Endothelial cell of umbilical vein (primary cell): Measurements from ENCODE around the gene PLOD2. TPM values are rescaled to one million over a fixed set of nuclear protein-coding genes. Genes with fewer than 3 reads are reported as not detected.
A peak's percentile ranks its signal among the peaks of the same experiment; 100 is the strongest.

Source experiments
- BruUV-seq: library from RNA; stranded (reverse); fragments of 400-500 nt; replicated peaks from 2 replicates; lab custom pipeline; 2021; lab: Mats Ljungman, UMichigan
- CTCF ChIA-PET: fragments of 300-600, 350-600 bp; sonication (Branson Sonifier 250); formaldehyde crosslinking; loops from one replicate; lab custom pipeline; 2021; ENCODE audit warnings: antibody characterized with exemption, inconsistent platforms; lab: Charles Lee
- POLR2A ChIA-PET: fragments of 300-600, 350-600 bp; sonication (Branson Sonifier 250); formaldehyde crosslinking; loops from one replicate; lab custom pipeline; 2021; ENCODE audit warnings: antibody characterized with exemption, inconsistent platforms; lab: Charles Lee
- DNase-seq: peaks from one replicate; pipeline ENCODE4 v3.0.0-alpha.2; 2011; ENCODE audit warnings: low read depth, low spot score
- FAIRE-seq: peaks from 2 replicates; lab custom pipeline; 2011; peaks lifted over from hg19 to GRCh38; lab: Jason Lieb, UNC
- H2AFZ ChIP-seq: 2 replicates; pipeline ENCODE4 v1.6.0; 2012; ENCODE audit warnings: low read depth, low read length, control low read depth, inconsistent platforms
- H3K27ac ChIP-seq: 2 replicates; pipeline ENCODE4 v1.5.1; 2011; ENCODE audit warnings: low read depth, mild to moderate bottlenecking, control low read depth, low read length, moderate library complexity; ENCODE audit not compliant: insufficient read depth
- H3K27me3 ChIP-seq, 2 experiments: 2 replicates each; pipeline versions ENCODE4 v1.6.0 to v1.6.1; 2011; ENCODE audit warnings: low read length in 2 of 2, mixed read lengths in 1 of 2; ENCODE audit not compliant: control insufficient read depth in 2 of 2, insufficient read depth in 2 of 2
- H3K36me3 ChIP-seq, 2 experiments: 2 replicates in 1 of 2; 3 replicates in 1 of 2; pipeline ENCODE4 v1.5.1; 2011; ENCODE audit warnings: low read length in 2 of 2, mild to moderate bottlenecking in 1 of 2, moderate library complexity in 1 of 2; ENCODE audit not compliant: control insufficient read depth in 2 of 2, insufficient read depth in 2 of 2; ENCODE audit errors: extremely low read depth in 1 of 2
- H3K4me1 ChIP-seq: 3 replicates; pipeline ENCODE4 v1.5.1; 2011; ENCODE audit warnings: mild to moderate bottlenecking, low read length; ENCODE audit not compliant: control insufficient read depth, insufficient read depth; ENCODE audit errors: extremely low read depth
- H3K4me2 ChIP-seq: 2 replicates; pipeline ENCODE4 v1.6.1; 2011; ENCODE audit warnings: low read length, control low read depth, mixed read lengths; ENCODE audit not compliant: insufficient read depth
- H3K4me3 ChIP-seq, 3 experiments: fragments of 200-600 bp in 1 of 3; sonication (generic), shearing (Covaris generic) in 1 of 3; replicated peaks in 1 of 3; 2 replicates each; pipeline ENCODE4 v1.5.1; 2011 to 2016; ENCODE audit warnings: control low read depth in 3 of 3, low read length in 3 of 3, mild to moderate bottlenecking in 2 of 3, inconsistent platforms in 1 of 3, low read depth in 1 of 3, moderate library complexity in 1 of 3; ENCODE audit not compliant: insufficient read depth in 1 of 3
- H3K79me2 ChIP-seq: 2 replicates; pipeline ENCODE4 v1.6.0; 2012; ENCODE audit warnings: low read length, inconsistent platforms; ENCODE audit not compliant: control insufficient read depth, insufficient read depth
- H3K9ac ChIP-seq: replicated peaks from 2 replicates; pipeline ENCODE3; 2011; ENCODE audit warnings: low read length, control low read depth; ENCODE audit not compliant: insufficient read depth; ENCODE audit errors: extremely low read depth
- H3K9me1 ChIP-seq: replicated peaks from 3 replicates; pipeline ENCODE4 v1.6.0; 2011; ENCODE audit warnings: mild to moderate bottlenecking, low read length; ENCODE audit not compliant: control insufficient read depth, insufficient read depth; ENCODE audit errors: extremely low read depth
- H3K9me3 ChIP-seq: replicated peaks from 2 replicates; pipeline ENCODE4 v1.5.1; 2012; ENCODE audit warnings: low read length, inconsistent platforms; ENCODE audit not compliant: control insufficient read depth, insufficient read depth
- H4K20me1 ChIP-seq: replicated peaks from 2 replicates; pipeline ENCODE3; 2011; ENCODE audit warnings: mild to moderate bottlenecking, low read length; ENCODE audit not compliant: control insufficient read depth, insufficient read depth; ENCODE audit errors: extremely low read depth
- CTCF ChIP-seq, 2 donors: IDR thresholded peaks; 1 replicate in 1 of 2; 2 replicates in 1 of 2; pipeline ENCODE4 v1.5.1; 2011; ENCODE audit warnings: low read length in 2 of 2, mild to moderate bottlenecking in 2 of 2, moderate library complexity in 2 of 2, control low read depth in 1 of 2, inconsistent platforms in 1 of 2, low read depth in 1 of 2; ENCODE audit not compliant: insufficient read depth in 1 of 2; ENCODE audit errors: extremely low read depth in 1 of 2
- EZH2 ChIP-seq: IDR thresholded peaks from 2 replicates; pipeline ENCODE4 v1.6.1; 2012; ENCODE audit warnings: borderline replicate concordance, low read depth, mild to moderate bottlenecking, moderate library complexity, low read length, inconsistent platforms; ENCODE audit not compliant: severe bottlenecking
- FOS ChIP-seq: IDR thresholded peaks from 2 replicates; pipeline ENCODE4 v1.6.1; 2011; ENCODE audit warnings: mild to moderate bottlenecking, low read length, moderate library complexity, borderline replicate concordance; ENCODE audit not compliant: insufficient read depth
- GATA2 ChIP-seq: IDR thresholded peaks from 2 replicates; pipeline ENCODE4 v1.7.0; 2011; ENCODE audit warnings: low read depth, mild to moderate bottlenecking, moderate library complexity, mixed read lengths, low read length; ENCODE audit not compliant: insufficient read length, insufficient read depth
- JUN ChIP-seq: IDR thresholded peaks from 2 replicates; pipeline ENCODE4 v1.6.1; 2011; ENCODE audit warnings: borderline replicate concordance, low read depth; ENCODE audit not compliant: insufficient read length, insufficient read depth
- MAX ChIP-seq: IDR thresholded peaks from 2 replicates; pipeline ENCODE4 v1.6.1; 2011; ENCODE audit not compliant: insufficient read depth, insufficient read length
- MYC ChIP-seq: IDR thresholded peaks from one replicate; pipeline ENCODE4 v1.6.1; 2011; ENCODE audit warnings: mild to moderate bottlenecking, low read depth, low read length
- POLR2A ChIP-seq: IDR thresholded peaks from 2 replicates; pipeline ENCODE4 v1.6.1; 2012; ENCODE audit warnings: low read depth, mild to moderate bottlenecking, control low read depth, low read length
- POLR2AphosphoS5 ChIP-seq: IDR thresholded peaks from 2 replicates; pipeline ENCODE4 v1.6.1; 2012; ENCODE audit warnings: low read depth, mild to moderate bottlenecking, control low read depth, low read length, moderate library complexity; ENCODE audit not compliant: insufficient read depth
- dilution Hi-C: fragments of 300-500 bp; cut with MboI; formaldehyde crosslinking; loops from one replicate; pipeline ENCODE4 v1.15.0; 2019; ENCODE audit warnings: low sequenced_read_pairs; ENCODE audit not compliant: extremely low pct_ligation_motif_present
- intact Hi-C: fragments of 100-400 bp; cut with micrococcal nuclease; formaldehyde crosslinking; loops from one replicate; pipeline ENCODE4 v1.10.0; 2022
- polyA plus RNA-seq, 4 experiments: library from polyadenylated mRNA; depleted of rRNA in 3 of 4; stranded (reverse) in 3 of 4; unstranded in 1 of 4; fragments of >200 nt; gene quantifications; 2 replicates each; pipeline versions ENCODE4 v1.2.1 to v1.2.3, GENCODE V29; 2011 to 2012; ENCODE audit warnings: missing spikeins in 1 of 4
- total RNA-seq: library from RNA; stranded (reverse); gene quantifications from 2 replicates; pipeline ENCODE4 v1.2.3, GENCODE V29; 2021

Gene PLOD2
- total and polyA plus RNA-seq, 2 donors (not counting 3 experiments of a cell fraction or from before 2014, with no cell fraction given) = 36.1 to 193 TPM

- Histone ChIP-seq H2AFZ (no peak overlapping the region), H3K4me2 (peak overlapping the region; percentile 93), H3K9me1 (no peaks in the 10 kb centered on the region), H3K4me3 (peak overlapping the region; percentile 55 to 94 (median 80)), H3K27me3 (no peaks in the 10 kb centered on the region), H3K27ac (peak overlapping the region; percentile 90), H3K4me1 (peaks cover 56% of the 10 kb centered on the region), H3K79me2 (peaks cover 93% of the 10 kb centered on the region), H3K9ac (peak overlapping the region; percentile 93), H3K9me3 (no peaks in the 10 kb centered on the region), H3K36me3 (no peaks in the 10 kb centered on the region), H4K20me1 (peaks cover 2% of the 10 kb centered on the region)
- ChIA-PET POLR2A (interaction anchor here (1.0 to 1.4 kb wide), 3 partner anchors 8 to 93 kb away, joined by 3 to 6 read pairs (median 5); no protein-coding TSS in a partner anchor), CTCF (interaction anchor here (1.6 to 8.3 kb wide), 7 partner anchors 13 to 168 kb away, joined by 6 to 115 read pairs (median 11); no protein-coding TSS in a partner anchor)
- no TSS peak for BruUV-seq
- intact Hi-C loops = no loop called here
- no peak for TF ChIP-seq FOS
- no peak for TF ChIP-seq POLR2AphosphoS5
- no peak for TF ChIP-seq MAX
- TF ChIP-seq EZH2 = no peak
- no peak for TF ChIP-seq POLR2A
- no peak for TF ChIP-seq CTCF (IDR thresholded peaks at IDR 0.05; ENCODE audit: extremely low read depth in 1 of 2, insufficient read depth in 1 of 2, low read depth in 1 of 2, low read length in 2 of 2)
- TF ChIP-seq JUN = no peak
- TF ChIP-seq MYC = no peak
- TF ChIP-seq GATA2 = no peak
- DNase-seq = peak; percentile 42
- dilution Hi-C loops = no loop called here
- no peak for FAIRE-seq
These were observed 1.9 kb downstream of the PLOD2 start for GRCh38 chr3:146159037-146159436.
